DMS53 (cell line): Measurements from ENCODE around the gene FBXL16.

Experiments used
- DNase-seq: peaks from one replicate; lab custom pipeline; 2025; lab: John Stamatoyannopoulos, UW

FBXL16 gene

GRCh38 chr16:676913-677312 is 28.7 kb downstream of the FBXL16 start:
- peak; percentile 89 for DNase-seq

DNA sequence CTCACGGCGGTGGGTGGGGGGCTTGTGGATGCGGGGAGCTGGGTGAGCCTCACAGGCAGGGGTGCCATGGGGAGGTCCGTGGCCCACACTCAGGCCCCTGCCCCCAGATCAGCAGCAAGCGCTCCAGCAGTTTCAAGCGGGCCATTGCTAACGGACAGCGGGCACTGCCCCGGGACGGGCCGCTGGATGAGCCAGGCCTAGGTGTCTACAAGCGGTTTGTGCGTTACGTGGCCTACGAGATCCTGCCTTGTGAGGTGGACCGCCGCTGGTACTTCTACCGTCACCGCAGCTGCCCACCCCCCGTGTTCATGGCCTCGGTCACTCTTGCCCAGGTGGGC is 29.1 kb downstream of the FBXL16 start:
- peak; percentile 47 for DNase-seq

GRCh38 chr16:675884-676564 is 29.6 kb downstream of the FBXL16 start:
- no peak for DNase-seq

- peak; percentile 43 for DNase-seq
Observed at GRCh38 chr16:674968-675883, 30.4 kb downstream of the FBXL16 start, which contains the start of gene RHBDL1. Gene RHBDL1 (plus strand): TSS chr16:675671. CDS start chr16:675791, 120 bp downstream.

- no peak for DNase-seq
Observed at GRCh38 chr16:674214-674881, 31.3 kb downstream of the FBXL16 start.

GRCh38 chr16:673399-673991 is 32.1 kb downstream of the FBXL16 start:
- no peak for DNase-seq

DNA sequence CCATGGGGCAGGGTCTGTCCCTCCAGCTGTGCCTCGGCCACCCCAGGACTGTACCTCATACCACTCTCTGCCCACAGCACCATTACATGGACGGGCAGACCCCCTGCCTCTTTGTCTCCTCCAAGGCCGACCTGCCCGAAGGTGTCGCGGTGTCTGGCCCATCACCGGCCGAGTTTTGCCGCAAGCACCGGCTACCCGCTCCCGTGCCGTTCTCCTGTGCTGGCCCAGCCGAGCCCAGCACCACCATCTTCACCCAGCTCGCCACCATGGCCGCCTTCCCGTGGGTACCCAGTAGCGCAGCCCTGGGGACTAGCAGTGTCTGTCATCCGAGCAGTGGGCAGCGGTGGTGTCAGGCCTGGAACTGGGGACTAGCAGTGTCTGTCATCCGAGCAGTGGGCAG is 32.8 kb downstream of the FBXL16 start:
- no peak for DNase-seq

DNA sequence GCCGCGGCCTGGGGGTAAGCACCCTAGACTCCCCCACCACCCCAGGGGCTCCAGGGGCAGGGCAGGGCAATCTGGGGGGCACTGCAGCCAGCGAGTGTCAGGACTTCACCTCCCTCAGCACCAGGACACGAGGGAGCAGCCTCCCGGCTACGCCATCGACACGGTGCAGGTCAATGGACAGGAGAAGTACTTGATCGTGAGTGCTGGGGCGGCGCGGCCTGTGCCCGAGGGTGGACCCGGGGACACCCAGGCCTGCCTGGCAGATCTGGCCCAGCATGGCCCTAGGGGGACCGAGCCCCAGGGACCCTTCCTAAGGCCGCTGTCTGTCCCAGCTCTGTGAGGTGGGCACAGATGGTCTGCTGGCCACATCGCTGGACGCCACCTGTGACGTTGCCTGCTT is 33.2 kb downstream of the FBXL16 start:
- no peak for DNase-seq

DNA sequence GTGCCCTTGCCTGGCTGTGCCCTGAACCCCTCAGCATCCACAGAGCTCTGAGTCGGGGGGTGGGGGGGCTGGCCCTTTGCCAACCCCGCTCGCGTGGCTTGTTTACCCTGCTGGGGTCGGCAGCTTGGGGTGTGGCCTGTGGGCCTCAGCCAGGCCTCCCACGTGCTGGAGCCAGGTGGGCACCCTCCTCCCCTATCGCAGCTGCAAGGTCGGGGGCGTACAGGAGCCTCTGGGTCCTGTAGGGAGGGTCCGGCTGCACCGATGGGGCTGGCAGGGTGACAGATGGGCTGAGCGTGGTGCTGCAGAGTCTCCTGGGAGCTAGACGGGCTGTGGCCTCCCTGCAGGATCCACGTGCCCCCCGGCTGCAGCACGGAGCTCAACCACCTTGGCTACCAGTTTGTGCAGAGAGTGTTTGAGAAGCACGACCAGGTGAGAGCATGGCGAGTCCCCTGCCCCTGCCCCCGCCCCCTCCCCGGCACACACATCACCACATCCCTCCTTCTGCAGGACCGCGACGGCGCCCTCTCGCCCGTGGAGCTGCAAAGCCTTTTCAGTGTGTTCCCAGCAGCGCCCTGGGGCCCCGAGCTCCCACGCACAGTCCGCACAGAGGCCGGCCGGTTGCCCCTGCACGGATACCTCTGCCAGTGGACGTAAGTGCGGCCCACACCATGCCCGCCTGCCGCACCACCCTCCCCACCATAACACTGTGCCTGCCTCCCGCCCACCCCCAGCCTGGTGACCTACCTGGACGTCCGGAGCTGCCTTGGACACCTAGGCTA is 34.1 kb downstream of the FBXL16 start:
- DNase-seq = no peak

DNA sequence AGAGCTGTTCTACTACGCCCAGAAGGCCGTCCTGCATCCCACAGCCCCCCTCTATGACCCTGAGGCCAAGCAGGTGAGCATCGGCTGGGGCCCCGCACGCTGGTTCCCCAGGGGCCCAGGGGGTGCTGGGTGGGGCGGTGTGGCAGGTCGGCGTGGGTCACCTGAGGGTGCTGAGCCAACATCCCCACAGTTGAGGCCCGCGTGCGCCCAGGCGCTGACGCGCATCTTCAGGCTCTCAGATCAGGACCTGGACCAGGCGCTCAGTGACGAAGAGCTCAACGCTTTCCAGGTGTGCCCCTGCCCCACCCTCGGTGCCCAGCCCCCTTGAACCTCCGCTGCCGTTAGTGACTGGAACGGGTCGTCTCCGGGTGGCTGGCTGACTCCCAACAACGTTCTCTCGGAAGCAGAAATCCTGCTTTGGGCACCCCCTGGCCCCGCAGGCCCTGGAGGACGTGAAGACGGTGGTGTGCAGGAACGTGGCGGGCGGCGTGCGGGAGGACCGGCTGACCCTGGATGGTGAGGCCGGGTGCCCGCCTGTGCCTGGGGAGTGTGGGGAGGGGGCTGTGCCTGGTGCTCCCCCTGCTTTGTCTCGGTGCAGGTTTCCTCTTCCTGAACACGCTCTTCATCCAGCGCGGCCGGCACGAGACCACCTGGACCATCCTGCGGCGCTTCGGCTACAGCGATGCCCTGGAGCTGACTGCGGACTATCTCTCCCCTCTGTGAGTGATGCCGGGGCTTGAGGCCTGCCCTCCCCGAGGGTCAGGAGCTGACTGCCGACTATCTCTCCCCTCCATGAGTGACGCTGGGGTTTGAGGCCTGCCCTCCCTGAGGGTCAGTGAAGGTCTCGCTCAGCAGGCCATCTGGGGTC is 34.9 kb downstream of the FBXL16 start:
- DNase-seq = no peak

DNA sequence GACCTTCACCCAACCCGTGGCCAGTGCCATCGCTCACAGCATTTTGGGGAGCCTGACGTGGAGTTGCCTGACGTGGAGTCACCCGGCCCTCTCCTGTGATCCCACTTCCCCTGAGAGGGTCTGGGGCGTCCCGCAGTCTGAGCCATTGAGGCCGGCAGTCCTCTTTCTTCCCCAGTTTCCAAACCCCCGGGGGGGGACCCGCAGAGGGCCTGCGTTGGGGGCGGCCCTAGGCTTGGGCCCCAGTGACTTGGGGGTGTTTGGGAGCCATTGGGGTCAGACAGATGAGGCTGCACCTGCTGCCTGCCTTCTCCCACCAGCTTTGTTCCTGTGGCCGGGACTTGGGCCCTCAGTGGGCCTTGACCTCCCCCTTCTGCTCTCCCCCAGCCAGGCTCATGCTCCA is 35.9 kb downstream of the FBXL16 start:
- no peak for DNase-seq

GRCh38 chr16:668519-669171 is 37.0 kb downstream of the FBXL16 start:
- DNase-seq = peak; percentile 51

GRCh38 chr16:667780-668518 is 37.7 kb downstream of the FBXL16 start, which contains the start of gene RHOT2:
Gene RHOT2 (plus strand): TSS chr16:668132. CDS start chr16:668200, 68 bp downstream.
- DNase-seq = peak; percentile 95

- no peak for DNase-seq
Observed at GRCh38 chr16:667113-667779, 38.4 kb downstream of the FBXL16 start.

DNA sequence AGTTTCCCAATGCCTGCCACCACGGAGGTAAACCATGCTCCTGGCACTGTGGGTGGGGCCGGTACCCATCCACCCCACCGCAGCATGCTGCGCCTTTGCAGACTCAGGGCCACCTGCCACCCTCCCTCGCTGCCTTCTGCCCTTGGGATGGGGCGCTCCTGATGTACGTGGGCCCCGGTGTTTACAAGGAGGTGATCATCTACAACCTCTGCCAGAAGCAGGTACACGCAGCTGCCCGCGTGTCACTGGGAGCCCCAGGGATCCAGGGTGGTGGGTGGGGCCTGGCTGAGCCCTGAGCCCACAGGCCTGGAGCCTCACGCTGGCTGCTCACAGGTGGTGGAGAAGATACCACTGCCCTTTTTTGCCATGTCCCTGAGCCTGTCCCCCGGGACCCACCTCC is 39.0 kb downstream of the FBXL16 start:
- DNase-seq = no peak

GRCh38 chr16:662597-662996 is 43.0 kb downstream of the FBXL16 start:
- DNase-seq = no peak

DNA sequence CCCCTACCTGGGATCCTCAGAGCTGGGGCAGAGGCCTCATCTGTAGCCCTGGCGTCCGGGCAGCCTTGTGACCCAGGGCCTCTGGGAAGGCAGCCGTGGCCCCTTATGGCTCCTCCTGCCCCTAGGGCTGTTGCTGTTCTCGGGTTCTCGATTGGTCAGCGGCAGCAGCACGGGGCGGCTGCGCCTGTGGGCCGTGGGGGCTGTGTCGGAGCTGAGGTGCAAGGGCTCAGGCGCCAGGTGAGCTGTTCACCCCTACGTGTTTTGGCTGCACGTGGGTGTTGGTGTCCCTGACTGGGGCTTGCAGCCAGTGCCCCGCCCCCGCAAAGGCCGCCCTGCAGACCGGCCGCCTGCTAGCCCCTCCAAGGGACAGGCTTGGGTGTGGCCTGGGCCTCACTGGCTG is 43.5 kb downstream of the FBXL16 start:
- DNase-seq = no peak

DNA sequence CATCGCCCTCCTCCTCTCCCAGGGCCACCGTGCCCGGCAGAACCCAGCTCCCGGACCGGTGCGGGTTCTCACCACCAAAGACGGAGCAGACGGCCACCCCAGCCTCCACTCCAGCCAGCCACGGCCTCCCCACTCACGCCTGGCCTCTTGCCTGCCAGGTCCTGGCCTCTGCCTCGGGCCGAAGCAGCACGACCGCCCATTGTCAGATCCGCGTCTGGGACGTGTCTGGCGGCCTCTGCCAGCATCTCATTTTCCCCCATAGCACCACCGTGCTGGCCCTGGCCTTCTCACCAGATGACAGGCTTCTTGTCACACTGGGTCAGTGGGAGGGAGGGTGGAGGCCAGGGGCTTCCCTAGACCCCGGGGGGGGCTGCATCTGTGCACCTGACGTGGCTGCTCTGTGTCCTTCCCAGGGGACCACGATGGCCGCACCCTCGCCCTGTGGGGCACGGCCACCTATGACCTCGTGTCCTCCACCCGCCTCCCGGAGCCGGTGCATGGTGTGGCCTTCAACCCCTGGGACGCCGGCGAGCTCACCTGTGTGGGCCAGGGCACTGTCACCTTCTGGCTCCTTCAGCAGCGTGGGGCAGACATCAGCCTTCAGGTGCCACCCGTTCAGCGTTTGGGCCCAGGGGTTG is 44.3 kb downstream of the FBXL16 start:
- DNase-seq = no peak
